HG03196 (cell line): ENCODE results near the gene HOOK1.
"Not testable (repeated sequence)": the region's sequence is repeated elsewhere in the genome, so short reads cannot be mapped to it uniquely, and the experiment has no call there.

Source experiments
- ATAC-seq: cut with Tn5 transposase; IDR thresholded peaks from one replicate; pipeline ENCODE4 v1.9.1; 2021; ENCODE audit not compliant: unreplicated experiment

Gene HOOK1

GRCh38 chr1:59880735-59881134, 66.0 kb downstream of the HOOK1 start:
- no peak for ATAC-seq

- ATAC-seq = no peak
These were observed 70.5 kb downstream of the HOOK1 start for GRCh38 chr1:59885160-59885832.

DNA sequence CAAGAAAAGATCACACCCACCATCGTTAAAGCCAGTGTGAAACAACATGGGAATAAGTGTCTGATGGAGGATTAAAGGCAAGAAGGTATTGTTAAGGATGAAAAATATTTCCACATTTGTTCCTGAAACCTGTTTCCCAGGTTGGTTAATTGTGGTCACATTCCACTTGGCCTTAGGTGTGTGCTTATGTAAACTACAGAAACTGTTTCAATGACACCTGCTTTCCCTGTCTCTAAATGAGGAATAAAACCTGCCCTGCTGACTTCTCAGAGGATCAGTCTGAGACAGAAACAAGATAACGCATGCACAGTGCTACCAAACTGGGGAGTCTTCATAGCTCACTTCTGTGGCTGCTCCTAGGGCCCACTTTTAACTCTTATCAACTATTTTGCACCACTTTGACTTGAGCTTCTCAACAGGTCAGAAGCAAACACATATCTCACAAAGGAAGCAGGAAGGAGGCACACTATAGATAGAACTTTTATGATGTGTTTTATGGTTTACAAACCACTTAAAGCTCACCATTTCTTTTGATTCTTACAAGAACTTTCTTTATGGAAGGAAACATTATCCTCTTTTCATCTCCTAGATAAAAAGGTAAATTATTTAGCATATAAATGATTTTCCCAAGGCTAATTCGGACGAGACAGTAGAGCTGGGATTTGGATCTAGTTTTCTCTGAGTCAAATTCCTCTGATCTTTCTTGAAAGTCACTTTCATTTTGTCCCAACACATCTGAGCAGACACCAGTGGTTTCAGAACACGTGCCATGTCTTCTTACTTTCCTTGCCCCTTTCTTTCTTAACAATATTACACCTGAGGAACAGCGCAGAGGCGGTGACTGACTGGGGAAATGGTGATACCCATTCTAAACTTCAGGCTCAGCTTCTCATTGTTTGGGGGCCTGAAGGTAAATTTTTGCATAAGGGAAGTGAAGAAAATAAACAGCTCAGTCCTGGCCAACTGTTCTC, 78.4 kb downstream of the HOOK1 start:
- ATAC-seq = no peak

DNA sequence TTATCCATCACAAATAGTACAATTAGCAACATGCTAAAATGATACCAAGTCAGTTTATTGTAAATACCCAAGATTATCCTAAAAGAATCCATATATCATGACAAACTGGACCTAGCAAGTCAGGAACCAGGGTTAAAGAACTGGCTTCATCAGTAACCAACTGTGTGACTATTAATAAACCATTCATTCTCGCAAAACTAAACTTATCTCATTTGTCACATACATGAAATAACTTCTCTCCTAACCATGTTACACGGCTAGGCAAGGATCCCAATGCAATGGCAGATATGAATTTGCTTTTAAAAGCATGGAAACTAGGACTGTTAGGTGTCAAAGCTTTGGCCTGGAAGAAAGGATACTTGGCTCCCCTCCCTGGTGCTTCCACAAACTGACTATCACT, 82.4 kb downstream of the HOOK1 start:
- no peak for ATAC-seq

DNA sequence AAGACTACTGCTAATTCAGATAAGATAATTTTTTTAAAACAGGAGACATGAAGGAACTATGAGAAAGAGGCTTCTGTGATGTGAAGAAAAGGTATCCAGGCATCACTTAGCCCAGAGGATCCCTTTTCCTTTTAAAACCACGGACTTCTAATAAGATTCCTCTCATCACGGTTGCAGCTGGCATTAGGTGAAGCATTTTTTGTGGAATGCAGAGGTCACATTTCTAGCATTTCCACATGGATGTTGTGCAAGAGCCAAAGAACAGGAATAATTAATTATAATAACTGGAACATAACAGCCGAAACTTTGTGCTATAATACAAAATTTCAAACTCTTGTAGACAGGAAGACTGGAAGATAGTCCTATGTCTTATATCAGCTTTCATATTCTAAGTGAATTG, 84.2 kb downstream of the HOOK1 start:
- ATAC-seq = no peak

- no peak for ATAC-seq
These were observed 85.9 kb downstream of the HOOK1 start for GRCh38 chr1:59900640-59901039.

DNA sequence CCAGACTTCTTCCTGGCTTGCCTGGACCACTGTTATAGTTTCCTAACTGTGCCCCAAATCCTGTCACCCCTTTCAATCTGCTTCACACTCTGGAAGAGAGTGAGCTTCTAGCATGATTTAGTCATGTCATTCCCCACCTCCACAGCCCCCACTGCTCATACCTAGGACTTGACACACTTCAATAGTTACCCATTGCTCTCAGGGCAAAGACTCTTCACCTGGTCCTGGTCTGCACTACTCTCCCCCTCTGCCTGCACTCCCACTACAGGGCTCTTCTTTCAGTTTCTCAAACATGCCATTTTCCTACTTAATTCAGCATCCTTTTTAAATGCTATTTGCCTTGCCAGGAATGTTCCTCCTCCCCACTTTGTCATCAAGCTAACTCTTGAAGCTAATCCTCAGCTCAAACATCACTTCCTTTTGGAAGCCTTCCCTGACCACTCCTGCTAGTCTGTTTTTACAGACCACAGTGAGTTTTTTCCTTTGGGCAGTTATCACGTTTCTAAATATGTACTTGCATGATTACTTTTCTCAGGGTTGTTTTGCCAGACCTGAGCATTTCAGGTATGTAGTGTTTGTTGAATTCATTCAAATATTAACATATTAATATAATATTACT, 87.1 kb downstream of the HOOK1 start:
- no peak for ATAC-seq

- no peak for ATAC-seq
These were observed 88.5 kb downstream of the HOOK1 start for GRCh38 chr1:59903141-59903754.

DNA sequence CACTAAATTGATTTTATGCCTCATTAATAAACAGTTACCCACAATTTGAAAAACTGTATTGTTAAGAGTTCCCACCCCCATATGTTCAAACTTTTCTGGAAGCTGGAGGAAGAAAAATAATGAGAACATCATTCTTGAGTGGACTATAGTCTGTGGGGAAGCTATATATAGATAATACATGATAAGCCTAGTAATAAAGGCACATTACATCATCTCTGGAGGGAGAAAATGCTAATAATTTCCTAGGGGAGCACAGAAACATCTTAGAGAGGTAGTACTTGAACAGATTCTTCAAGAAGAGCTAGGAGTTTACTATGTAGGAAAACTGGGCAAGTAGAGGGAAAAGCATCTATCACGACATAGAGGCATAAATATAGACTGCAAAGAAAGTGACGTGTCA, 92.2 kb downstream of the HOOK1 start:
- no peak for ATAC-seq

GRCh38 chr1:59908084-59908483, 93.3 kb downstream of the HOOK1 start:
- ATAC-seq = no peak

- ATAC-seq = no peak
These were observed 93.9 kb downstream of the HOOK1 start for GRCh38 chr1:59908682-59909081.

- not testable (repeated sequence) for ATAC-seq
These were observed 100.1 kb downstream of the HOOK1 start for GRCh38 chr1:59914791-59915286.

GRCh38 chr1:59915516-59915915, 100.8 kb downstream of the HOOK1 start:
- ATAC-seq = no peak

GRCh38 chr1:59917026-59917784, 102.5 kb downstream of the HOOK1 start:
- ATAC-seq = no peak

DNA sequence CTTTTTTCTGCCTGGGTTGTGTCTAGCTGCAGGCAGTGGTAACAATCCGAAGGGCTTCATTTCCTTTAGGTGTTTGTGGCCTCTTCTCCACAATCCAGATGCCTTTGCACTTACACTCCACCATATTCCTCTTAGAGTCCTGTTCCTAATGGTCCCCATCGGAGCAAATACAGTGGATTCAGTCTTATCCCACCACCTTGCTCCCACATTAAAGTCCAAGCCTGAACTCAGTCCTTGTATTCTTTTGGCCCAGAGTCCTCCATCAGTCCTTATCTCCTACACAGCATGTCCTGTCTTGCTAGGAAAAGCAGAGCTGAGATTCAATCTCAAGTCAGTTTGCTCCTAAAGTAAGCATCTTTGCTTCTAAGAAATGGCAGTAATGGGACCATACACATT, 103.0 kb downstream of the HOOK1 start:
- no peak for ATAC-seq

GRCh38 chr1:59919746-59920145, 105.0 kb downstream of the HOOK1 start:
- no peak for ATAC-seq

GRCh38 chr1:59921258-59921899, 106.6 kb downstream of the HOOK1 start:
- not testable (repeated sequence) for ATAC-seq

- ATAC-seq = no peak
These were observed 109.9 kb downstream of the HOOK1 start for GRCh38 chr1:59924653-59925052.
